AG20443 (cell line): ENCODE measurements around the gene TNP2.
"Not testable (repeated sequence)": the region's sequence is repeated elsewhere in the genome, so short reads cannot be mapped to it uniquely, and the experiment has no call there.

Source experiments
- DNase-seq: peaks from one replicate; pipeline ENCODE4 v3.0.0; 2012; ENCODE audit warnings: low spot score, mixed read lengths

TNP2 gene

DNA sequence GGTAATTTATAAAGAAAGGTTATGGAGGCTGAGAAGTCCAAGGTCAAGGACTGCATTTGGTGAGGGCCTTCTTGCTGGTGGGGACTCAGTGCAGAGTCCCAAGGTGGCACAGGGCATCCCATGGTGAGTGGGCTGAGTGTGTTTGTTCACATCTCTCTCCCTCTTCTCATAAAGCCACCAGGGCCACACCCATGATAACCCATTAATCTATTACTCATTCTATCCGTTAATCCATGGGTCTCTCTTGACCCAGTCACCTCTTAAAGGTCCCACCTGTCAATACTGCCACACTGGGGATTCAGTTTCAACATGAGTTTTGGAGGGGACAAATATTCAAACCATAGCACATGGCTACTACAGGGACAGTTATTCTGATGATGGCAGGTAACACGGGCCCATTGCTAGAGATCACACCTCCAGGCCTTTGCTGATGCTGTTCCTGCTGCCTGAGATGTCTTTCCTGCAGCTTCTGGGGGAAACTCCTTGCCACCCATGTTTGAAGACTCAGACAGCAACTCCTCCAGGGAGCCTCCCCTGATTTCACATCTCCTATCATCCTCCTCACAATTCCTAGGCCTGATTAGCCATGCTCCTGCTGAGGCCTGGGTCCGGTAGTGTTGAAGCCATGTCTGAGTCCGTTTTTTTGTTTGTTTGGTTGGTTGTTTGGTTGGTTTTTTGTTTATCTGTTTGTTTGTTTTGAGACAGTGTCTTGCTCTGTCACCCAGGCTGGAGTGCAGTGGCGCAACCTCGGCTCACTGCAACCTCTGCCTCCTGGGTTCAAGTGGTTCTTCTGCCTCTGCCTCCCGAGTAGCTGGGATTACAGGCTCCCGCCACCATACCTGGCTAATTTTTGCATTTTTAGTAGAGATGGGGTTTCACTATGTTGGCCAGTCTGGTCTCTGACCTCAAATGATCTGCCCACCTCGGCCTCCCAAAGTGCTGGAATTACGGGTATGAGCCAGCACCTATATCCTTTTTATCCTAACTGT, 29.2 kb downstream of the TNP2 start:
- no peak for DNase-seq

DNA sequence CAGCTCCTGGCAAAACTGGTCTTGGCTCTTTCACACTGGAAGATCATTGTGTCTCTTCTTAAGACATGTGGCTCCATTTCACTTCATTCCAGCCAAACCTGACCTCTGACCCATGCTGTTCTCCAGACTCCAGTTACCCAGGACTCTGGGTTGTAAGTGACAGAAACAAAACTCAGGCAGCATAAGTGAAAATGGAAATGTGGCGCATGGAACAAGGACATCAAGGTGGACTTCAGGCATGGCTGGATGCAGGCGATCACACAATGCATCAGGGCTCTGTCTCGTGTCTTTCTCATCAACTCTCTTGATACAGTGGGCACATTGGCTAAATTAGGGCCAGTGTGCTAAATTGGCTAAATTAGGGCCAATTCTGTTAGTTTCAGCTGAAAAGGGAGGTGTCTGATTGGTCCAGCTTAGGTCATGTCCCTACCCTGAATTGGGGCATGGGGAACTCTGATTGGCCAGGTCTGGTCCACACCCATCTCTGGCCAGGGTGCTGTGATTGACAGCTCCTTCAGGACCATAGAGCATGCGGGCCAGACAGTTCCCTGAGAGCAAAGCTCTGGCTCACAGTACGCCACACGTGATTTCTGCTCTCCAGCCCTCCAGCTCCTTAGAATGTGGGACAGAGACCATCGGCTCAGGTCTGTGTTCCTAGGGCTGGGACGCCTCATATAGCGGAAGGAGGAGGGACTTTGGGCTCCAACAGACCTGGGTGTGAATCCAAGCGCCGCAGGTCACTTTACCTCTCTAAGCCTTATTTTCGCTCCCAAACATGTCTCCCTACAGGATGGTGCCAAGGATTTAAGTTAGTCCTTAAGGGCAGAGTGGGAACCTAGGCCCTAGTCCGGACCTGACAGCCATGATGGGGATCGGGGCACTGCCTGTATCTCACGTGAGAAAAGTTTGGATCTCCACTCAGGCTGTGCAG, 30.6 kb downstream of the TNP2 start:
- DNase-seq = no peak

DNA sequence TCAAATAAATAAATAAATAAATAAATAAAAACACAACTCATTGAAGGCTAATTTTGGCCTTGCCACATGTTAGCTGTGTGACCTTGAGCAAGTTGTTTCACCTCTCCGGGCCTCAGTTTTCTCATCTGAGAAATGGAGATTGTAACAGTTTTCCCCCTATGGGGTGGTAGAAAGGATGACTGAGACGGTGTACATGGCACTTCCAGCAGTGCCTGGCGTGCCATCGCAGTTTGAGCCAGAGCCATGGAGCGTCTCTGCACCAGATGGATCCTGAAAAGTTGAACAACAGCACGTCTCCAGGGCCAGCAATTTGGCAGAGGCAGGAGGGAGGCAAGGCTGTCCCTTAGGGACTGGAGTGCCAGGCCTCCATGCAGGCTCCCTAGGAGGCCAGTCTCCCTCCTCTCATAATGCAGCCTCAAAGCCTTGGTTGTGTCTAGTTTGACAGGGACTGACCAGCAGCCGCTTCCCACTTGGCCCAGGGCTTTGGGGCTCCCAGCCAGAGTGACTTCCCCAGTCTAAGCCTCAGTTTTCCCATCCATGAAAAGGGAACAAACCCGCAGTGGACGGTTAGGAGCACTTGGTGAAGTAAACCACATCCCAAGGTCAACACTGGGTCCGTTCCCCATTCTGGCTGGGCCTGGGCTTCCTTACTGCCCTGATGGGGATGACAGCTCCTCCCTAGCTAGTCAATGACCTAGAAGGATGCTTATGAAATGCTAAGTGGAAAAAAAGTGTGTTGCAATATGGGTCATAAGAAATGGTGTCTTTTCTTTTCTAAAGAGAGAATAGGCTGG, 32.5 kb downstream of the TNP2 start:
- no peak for DNase-seq

DNA sequence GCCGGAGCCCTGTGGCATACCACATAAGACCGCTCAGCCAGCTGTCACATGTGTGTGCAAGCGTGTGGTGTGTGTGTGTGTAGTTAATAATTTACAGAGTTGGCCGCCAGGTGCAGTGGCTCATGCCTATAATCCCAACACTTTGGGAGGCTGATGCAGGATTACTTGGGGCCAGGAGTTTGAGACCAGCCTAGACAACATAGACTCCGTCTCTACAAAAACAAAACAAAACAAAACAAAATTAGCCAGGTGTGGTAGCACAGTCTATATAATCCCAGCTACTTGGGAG, 33.5 kb downstream of the TNP2 start:
- DNase-seq = no peak

DNA sequence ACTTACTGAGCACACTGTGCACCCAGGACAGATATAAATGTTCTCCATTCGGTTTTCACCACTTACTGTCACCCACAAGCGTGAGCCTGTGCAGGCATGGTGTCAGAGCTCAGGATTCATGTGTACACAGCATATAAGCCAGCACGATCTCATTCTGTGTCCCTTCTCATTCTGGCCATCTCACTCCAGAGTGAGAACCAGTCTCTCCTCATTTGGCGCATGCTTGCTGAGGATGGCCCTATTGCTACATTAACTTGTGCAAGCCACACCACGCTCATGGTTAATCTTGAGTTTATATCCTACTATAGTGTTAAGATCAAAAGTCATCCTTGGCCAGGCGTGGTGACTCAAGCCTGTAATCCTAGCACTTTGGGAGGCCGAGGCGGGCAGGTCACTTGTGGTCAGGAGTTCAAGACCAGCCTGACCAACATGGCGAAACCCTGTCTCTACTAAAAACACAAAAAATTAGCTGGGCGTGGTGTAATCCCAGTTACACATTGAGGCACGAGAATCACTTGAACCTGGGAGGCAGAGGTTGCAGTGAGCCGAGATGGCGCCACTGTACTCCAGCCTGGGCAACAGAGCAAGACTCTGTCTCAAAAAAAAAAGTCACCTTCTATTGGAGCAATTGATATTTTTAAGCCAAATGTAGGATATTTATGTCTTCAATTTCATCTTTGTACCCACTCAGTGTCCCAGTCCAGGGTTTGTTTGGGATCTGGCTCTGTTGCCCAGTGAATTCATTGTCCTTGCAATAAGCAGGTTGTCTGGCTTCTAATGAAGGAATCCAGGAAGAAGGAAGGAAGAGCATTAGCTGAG, 34.0 kb downstream of the TNP2 start:
- DNase-seq = no peak

DNA sequence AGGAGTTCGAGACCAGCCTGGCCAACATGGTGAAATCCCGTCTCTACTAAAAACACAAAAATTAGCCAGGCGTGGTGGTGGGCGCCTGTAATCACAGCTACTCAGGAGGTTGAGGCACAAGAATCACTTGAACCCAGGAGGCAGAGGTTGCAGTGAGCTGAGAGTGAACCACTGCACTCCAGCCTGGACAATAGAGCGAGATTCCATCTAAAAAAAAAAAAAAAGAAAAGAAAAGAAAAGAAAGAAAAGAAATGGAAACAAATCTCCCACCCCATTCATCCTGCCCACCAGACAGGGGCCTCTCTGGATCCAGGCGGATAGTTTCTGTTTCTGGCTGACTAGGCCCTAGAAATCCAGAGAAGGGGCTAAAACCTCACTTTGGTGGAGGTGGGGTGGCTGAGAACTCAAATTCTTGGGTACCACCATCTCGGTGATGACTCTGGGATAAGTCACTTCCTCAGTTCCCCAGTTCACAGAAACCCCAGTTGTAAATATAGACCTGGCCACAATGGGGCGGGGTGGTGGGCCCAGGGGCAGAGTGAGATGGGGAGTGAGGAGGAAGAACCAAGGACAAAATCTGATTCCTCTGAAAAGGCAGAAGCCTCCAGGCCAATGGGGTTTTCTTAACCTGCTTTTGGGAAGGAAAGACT, 35.3 kb downstream of the TNP2 start:
- no peak for DNase-seq

DNA sequence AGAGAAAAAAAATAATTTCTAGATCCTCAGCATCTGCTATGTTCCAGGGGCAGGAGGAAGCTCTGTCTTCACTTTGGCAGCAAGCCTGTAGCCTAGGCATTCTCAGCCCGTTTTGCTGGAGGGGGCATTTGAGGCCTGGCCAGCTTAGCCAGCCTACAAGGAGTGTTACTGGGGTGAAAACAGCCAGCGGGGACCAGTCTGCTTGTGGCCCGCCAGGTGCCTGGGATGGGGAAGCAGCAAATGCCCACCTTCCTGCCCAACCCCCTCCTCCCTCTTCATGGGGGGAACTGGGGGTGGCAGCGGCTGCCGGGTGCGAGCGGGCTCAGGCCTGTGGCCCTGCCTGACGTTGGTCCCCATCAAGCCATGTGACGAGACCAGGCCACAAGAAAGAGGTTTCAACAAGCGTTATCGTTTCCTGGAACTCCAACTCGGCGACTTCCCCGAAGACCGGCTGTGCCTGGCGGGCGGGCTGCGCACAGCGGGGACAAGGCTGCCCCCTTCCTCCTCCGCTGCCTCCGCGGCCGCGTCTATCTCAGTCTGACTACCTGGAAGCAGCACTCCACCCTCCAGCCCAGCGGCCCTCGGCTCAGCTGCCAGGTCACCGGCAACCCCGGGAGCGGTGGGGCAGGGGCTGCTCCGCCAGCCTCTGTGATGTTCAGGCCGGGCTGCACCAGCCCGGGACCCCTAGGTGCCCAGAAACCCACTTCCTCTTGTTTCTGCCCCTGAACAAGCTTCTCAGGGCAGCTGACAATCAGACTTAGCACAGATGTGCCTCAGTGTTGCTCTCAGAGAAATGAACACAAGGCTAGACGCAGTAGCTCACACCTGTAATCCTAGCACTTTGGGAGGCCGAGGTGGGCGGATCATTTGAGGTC, 36.0 kb downstream of the TNP2 start:
- DNase-seq = no peak

DNA sequence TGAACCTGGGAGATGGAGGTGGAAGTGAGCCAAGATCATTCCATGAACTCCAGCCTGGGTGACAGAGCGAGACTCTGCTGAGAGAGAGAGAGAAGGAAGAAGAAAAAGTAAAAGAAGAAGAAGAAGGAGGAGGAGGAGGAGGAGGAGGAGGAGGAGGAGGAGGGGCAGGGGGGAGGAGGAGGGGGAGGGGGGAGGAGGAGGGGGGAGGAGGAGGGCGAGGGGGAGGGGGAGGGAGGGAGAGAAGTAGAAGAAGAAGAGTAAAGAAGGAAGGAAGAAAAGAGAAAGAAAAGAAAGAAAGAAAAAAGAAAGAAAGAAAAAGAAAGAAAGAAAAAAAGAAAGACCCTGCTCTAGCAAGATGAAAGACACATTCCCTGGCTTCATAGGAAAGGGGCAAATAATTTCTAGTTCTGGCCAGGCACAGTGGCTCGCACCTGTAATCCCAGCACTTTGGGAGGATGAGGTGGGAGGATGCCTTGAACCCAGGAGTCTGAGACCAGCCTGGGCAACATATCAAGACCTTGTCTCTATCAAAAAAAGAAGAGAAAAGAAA, 36.7 kb downstream of the TNP2 start:
- no peak for DNase-seq

DNA sequence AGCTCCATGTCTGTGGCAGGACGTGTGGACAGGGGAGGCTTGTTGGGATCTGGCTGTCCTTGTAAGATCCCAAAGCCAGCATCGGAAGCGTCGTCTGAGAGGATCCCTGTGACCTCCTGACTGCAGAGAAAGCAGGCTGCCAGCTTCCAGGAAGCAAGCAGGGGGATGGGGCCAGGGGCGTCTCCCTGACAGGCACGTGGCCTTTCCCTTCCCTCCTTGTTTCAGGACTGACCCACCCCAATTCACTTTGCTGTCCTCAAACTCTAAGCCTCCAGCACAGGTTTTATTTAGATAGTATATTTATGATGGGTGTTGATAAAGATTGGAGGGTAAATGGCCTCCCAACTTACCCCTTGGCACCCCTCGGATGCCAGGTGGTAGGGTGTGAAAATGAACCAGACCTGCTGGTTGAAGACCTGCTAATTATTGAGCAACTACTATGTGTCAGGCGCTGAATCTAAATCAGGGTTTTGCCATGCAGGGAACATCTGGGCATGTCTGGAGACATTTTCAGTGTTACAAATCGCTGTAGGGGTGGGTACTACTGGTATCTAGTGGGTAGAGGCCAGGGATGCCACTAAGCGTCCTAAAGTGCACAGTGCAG, 37.7 kb downstream of the TNP2 start:
- DNase-seq = no peak

DNA sequence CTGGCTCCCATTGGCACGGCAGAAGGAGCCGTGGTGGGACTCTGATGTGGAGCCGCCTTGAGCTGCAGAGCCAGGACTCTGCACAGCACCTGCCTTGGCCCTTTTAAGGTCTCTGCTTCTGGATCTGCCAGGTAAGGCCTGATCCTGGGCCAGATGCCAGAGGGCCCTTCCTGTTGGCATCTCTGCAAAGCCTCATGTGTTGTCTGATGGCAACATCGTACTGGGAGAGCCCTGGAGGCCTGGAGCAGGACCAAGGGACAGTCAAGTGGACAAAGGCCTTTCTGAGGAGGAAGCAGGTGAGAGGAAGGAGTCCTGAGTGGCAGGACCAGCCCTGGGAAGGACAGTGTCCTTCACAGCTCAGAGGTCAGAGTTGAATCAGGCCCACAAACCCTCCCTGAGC, 39.2 kb downstream of the TNP2 start:
- DNase-seq = no peak

DNA sequence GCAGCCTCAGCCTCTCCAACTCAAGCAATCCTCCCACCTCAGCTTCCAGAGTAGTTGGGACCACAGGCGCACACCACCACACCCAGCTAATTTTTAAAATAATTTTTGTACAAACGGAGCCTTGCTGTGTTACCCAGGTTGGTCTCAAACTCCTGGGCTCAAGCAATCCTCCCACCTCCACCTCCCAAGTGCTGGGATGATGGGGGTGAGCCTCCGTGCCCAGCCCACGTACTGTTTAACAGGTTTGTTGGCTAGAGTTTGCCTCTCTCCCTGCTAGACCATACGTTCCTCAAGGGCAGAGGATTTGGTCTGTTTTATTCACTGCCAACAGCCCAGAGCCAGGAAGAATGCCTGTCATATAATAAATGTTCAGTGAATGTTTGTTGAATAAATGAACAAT, 39.7 kb downstream of the TNP2 start:
- DNase-seq = no peak

DNA sequence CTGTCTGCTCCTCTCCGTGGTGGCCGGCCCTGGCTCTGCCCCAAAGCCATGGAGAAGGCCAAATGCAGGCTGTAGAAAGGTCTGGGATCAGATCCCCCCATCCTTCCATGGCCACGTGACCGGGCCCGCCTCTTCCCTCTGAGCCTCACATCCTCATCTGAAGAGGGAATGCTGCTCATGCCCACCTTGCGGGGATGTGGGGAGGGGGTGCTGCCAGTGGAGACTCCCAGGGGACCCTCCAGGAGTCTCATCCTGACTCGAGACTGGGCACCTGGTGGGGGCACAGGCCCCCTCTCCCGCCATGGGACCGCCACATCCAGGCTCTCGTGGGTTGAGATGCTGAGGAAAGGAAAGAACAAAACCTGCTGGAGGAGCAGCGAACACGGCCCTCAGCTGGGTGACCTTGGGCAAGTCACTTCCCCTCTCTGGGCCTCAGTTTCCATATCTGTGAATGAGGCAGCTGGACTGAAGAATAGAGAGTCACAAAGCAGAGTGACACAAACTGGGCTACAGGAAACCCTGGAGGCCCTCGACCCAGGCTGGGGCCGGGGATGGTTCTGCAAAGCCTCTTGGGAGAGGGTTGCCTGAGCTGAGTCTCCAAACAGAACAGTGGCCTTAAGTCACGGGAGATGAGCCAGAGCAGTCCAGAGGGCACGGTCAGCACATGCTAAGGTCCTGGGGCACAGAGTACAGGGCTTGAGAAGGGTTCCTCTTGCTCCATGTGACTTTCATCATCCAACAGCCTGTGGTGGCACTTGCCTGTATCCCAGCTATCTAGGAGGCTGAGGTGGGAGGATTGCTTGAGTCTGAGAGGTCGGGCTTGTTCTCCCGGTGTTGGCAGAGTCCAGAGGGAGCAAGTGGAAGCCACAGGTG, 43.2 kb downstream of the TNP2 start:
- peak; percentile 17 for DNase-seq

DNA sequence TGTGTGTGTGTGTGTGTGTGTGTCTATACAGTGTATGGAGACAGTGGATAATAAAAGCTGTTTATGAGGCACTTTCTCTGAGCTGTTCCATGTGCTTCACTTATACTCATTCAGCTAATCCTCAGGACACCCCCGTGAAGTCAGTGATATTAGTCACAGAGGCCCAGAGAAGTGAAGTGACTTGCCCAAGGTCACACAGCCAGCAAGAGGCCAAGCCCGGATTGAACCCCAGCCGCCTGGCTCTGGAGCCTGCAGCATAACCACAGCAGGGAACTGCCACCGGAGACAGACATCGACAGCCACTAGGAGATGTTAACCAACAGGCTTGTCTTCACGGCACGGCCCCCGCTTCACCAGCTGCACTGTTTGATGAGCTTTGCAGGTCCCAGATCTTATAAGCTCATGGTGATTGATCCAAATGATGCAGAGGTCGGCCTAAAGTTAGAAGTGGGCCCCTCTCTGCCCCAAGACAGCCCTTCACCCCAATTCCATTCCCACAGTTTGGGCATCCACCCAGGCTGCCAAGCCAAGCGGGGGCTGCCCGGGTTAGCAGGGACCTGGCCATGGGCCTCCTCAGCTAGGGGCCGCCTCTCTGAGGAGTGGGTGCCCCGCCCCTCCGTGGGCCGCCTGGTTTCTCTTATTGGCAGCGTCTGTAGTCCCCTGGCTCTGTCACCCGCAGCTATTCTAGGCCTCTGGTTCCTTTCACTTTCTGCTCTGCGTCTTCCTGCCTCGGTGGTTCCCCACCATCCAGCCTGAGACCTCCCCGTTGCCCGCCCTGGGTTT, 44.0 kb downstream of the TNP2 start:
- DNase-seq = peak; percentile 48

DNA sequence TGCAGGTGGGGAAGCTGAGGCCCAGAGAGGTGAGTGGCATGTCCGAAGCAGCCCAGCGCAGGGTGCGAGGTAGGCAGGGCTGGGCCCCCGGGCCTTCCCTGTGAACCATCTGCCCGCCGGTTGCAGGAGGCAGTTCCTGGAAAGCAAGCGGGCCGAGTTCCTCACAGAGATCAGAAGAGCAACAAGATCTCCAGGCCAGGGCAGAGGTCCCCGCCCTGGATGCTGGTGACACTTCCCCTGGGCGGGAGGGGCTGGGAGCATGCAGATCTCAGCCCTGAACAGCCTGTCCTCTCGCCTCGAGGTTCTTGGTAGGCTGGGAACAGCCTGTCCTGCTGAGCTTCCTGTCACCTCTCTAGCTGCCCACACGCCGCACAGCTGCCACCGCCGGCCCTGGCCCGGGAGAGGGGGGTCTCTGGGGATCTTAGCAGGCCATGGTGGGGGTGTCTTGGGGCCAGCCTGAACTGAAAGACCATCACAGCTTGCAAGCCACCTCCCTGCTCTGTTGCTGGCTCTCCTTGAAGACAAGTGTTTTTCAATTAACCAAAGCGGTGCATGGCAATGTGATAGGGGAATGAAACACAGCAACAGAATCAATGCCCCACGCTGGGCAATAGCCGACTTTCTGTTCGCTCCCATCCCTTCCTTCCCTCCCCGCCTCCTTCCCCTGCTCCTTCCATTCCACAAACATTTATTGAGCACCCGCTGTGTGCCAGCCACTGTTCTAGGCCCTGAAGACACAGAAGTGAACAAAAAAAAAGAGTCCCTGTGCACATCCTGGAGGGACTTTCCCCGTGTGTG, 44.8 kb downstream of the TNP2 start:
- DNase-seq = no peak

DNA sequence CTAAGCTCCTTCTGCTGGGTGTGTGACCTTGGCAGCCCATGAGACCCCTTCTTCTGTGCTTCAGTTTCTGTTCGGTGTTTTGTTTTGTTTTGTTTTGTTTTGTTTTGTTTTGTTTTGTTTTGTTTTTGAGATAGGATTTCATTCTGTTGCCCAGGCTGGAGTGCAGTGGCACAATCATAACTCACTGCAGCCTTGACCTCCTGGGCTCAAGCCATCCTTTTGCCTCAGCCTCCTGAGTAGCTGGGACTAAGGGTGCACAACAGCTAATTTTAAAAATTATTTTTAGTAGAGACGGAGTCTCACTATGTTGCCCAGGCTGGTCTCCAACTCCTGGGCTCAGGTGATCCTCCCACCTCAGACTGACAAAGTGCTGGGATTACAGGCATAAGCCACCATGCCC, 48.6 kb downstream of the TNP2 start:
- DNase-seq = not testable (repeated sequence)

DNA sequence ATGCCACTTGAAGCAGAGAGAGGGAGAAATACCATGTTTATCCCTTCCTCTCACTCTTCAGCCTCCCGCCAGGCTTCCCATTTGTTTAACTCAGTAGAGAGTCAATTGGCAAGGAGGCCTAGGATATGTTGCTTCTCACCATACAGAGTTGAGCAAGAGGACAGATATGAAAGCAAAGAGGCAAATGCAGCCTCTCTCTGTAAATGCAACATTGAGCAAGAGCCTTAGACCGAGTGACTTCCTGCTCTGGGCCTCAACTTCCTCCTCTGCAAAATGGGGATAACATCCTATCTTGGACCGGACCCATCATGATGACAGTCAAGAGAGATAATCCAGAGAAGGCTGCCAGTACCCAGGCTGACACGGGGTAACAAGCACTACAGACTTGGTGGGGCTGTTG, 49.9 kb downstream of the TNP2 start:
- DNase-seq = no peak

DNA sequence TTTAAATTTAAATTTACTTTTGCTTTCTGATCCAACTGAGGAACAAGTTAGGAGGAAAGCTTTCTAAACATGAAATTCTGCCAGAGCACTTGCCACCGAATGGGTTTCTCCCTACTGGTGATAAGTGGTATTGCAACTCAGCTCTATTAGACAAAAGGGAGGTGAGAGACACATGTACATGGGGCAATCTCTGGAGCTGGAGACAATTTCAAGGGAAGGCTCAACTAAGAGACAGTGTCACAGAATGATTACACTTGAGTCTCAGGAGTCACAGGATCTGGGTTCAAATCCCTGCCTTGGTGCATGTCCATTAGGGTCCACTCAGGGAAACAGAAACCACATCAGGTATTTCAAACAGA, 50.5 kb downstream of the TNP2 start:
- DNase-seq = no peak
